Stimulated activated CD4-positive, alpha-beta T cell treated with anti-CD3 and anti-CD28 coated beads, Interleukin-4, amount 100 ng/mL, for 1 hour (primary cell): ENCODE measurements around the gene RNF130.

Experiments
- DNase-seq: peaks from one replicate; pipeline ENCODE4 v3.0.0-alpha.2; 2020

The RNF130 gene

DNA sequence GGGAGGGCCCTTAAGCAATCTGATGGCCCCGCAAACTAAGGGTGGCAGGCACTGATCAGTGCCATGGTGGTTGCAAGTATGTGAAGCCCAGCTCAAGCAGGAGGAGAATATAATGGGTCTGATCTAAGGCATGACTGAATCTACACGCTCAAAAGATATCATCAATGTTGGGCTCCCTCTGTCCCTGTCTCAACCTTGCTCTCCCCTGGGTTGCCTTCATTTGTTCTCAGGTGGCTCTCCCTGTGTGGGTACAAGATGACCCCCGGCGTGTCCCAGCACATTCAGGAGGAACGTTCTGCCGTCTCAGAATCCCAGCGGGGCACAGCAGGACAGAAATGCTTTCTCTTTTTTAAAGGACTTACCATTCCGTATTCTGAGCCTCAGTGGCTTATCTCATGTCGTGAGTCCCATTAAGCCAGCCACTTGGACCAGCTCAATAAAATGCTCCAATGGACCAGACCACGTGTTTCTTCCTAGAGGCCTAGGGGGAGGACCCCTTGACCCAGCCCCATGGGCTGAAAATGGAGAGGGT lies 12.0 kb upstream of the RNF130 start:
- no peak for DNase-seq

GRCh38 chr5:180082633-180083420 lies 11.3 kb upstream of the RNF130 start:
- no peak for DNase-seq

DNA sequence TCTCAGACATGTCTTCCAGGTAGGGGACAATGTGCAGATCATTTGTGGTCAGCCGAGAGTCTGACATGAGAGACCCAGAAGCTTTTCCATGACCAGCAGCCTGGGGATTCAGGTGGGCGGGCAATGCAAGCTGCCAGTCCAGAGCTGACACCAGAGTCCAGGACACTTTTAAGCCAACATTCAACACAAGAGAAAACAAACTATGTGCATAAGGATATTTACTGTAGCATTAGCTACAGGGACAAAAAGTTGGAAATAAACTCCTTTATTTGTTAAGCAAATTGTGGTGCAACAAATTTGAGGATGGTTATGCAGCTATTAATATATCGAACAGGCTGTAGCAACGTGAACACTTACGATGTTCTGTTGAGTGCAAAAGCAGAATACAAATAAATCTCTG lies 9.9 kb upstream of the RNF130 start:
- no peak for DNase-seq

DNA sequence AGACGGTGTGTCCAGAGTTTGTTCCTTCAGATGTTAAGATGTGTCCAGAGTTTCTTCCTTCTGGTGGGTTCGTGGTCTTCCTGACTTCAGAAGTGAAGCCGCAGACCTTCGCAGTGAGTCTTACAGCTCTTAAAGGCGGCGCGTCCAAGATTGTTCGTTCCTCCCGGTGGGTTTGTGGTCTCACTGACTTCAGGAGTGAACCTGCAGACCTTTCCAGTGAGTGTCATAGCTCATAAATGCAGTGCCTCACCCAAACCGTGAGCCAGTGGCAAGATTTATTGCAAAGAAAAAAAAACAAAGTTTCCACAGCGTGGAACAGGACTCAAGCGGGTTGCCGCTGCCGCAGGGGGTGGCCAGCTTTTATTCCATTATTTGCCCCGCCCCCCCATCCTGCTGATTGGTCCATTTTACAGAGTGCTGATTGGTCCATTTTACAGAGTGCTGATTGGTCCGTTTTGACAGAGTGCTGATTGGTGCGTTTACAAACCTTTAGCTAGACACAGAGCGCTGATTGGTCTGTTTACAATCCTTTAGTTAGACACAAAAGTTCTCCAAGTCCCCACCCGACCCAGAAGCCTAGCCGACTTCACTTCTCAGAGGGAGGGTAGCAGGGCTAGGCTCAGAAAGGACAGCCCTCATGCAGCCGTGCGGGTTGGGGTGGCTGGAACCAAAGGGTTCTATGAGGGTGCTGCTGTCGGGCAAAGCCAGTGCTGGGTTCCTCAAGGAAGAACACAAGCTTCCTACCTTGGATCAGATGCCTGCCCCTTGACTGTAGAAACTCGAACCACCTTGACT lies 9.1 kb upstream of the RNF130 start:
- peak; percentile 60 for DNase-seq

DNA sequence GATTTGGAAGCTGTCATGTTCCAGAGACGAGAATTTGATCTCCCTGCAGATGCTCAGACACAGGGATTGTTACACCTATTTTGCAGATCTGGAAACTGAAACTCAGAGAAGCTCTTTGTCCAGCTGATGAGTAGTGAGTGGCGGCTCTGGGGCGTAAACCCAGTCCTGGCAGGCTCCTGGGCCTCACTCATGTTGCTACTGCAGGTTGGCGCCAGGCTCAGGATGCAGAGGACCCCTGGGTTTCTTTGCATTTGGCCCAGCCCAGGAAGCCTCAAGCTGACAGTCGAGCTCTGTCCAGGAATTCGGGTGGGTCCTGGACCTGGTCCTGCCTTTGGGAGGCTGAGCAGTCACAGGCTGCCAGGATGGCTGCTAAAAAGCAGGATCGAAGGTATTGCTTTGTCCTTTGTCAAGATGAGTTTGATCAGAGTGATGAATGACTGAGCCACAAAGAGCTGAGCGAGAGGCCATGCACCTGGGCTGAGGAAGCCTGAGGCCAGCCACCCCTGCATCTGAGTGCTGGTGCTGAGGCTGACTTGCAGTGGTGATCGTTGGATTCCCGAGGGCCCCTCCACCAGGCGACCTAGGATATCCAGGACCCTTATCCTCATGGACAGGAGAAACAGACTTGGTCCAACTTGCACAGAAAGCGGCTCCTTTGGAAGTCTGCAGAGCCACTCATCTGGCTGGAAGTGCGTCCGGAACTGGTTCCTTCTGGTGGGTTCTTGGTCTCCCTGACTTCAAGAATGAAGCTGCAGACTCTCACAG lies 8.3 kb upstream of the RNF130 start:
- no peak for DNase-seq

- DNase-seq: no peak
These were observed 6.8 kb upstream of the RNF130 start for GRCh38 chr5:180078348-180078747.

DNA sequence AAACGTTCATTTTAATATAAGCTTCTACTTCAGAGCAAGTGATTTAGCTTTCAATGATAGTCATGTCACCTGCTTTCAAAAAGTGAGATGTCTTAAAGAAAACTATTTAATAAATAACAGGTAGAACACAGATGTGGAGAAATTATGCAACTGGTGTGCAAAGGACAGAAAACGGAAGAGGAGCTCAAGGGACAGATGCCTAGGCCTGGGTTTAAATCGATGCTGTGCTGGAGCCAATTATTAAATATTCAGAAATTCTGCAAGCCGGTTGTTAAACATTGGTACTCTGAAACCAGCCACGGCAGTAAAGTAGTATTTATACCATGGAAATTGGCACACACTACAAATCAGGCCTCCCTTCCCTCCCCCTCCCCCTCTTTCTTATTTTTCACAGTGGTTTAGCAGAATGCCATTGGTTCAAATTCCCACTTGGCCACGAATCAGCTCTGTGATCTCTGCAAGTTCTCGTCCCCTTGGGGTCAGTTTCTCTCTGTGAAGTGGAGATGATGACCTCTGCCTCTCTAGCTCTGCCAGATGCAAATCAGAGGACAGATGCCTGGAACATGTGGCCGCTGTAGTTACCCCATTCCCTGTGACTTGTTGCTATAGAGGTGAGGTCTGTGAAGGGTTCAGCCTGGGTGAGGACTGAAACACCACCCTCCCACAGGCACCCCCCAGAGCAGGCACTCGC lies 6.2 kb upstream of the RNF130 start:
- DNase-seq: no peak

DNA sequence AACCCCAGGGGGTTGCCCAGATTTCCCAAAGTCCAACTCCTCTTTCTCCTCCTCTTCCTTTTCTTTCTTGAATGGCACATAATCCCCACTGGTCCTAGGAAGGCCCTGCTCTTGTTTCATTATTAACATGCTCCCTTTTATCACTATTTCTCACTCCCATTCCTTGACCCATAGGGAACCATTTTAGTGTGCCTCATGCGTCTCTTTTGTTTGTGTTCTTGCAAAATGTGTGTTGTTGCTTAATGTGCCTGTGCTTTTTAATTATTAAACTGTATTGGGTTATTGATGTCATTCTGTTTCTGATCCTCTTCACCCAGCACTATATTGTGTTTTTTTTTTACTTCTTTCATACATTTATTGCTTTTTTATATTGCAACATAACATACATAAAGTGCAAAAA lies 4.1 kb upstream of the RNF130 start:
- DNase-seq: no peak

DNA sequence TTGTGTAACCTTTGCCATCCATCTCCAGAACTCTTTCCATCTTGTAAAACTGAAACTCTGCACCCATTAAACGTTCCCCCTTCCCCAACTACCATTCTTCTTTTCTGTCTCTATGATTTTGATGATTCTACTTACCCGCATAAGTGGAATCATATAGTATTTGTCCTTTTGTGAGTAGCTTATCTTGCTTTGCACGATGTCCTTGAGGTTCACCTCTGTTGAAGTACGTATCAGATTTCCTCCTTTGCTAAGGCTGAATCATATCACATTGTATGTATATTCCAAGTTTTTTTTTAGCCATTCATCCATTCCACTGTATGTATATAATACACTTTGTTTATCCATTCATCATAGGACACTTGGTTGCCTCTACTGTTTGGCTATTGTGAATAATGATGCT lies 2.9 kb upstream of the RNF130 start:
- DNase-seq: no peak

DNA sequence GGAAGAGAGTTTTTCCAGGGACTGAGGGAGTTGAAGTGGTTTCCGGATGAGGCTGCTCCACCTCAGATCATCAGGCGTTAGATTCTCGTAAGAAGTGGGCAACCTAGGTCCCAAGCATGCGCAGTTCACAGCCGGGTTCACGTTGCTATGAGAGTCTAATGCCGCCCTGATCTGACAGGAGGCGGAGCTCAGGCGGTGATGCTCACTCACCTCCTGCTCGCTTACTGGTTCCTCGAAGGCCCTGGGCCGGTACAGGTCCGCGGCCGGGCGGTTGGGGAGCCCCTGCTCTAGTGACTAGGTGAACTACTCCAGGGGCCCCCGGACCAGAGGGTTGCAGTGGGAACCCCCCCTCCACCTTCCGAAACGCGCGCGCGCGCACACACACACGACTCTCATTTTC lies 997 bp upstream of the RNF130 start:
- peak; percentile 17 for DNase-seq

DNA sequence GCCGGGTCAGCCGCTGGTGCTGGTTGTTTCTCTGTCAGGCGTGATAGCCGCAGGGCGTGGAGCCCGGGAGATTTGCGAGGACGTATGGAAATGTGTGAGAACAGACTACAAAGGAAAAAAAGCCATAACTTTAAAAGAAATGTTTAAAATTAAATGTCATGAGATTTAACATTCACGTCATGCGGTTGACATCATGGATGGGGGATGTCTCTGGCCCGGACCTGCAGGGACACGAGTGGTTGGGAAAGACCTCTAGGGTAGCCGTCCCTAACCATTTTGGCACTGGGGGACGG lies 643 bp upstream of the RNF130 start:
- no peak for DNase-seq

DNA sequence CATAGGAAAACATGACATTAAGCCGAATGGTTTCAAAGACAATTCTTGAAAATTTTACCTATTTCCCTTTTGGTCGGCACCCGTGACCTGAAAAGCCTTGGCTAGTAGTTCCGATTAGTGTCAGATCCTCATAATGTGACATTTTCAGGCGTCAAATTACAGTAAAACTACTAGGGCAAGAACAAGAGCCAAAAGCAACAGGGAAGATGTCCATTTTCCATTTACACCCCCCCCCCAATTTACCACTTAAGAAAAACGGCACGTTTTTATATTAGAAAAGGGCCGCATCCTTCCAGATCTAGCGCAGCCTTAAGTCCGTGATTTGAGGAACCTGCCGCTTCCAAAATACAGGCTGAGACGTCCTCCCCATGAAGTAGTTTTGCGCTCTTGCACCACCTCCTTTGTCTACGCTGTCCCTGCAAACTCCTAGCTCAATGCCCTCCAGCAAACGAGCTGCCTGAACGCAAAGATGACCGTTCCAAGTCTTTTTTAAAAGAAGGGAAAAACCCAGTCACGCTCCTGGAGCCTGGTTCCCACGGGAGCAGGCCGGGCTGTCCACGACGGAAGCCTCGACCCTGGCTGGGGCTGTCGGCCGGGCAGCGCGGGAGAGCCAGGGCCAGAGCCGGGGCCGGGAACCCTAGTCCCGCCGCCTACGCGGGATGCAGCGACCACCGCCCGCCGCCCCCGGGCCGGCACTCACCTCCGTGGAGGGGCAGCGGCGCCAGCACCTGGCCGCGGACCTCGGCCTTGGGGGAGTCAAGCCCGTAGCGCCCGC lies 616 bp downstream of the RNF130 start:
- DNase-seq: peak; percentile 5

DNA sequence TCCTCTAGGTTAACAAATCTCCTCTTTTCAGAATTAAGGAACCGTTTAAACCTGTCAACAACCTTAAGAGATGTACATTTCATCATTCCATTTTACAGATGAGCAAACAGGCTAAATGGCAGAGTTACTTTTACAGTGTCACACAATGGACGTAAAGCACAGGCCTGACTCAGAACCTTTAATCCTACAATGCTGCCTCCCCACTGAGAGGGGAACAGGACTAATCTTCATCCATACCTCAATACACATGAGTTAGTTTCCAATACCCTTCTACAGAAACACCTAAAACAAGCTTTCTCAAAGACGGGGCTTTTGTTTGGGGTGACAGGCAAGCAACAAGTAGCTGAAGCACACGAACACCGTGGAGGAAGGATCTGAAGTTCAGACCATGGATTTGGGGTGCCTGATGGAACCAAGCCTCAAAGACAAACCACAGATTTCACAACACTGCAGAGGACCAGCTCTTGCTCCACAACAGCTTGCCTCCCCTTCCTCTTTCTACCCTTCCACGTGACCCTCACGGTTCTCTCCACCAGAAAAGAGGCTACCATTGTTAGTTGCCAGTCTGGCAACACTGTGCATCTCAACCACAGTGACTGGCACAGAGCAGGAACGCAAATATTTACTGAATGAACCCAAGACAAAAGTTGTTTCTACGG lies 1.8 kb downstream of the RNF130 start:
- no peak for DNase-seq

DNA sequence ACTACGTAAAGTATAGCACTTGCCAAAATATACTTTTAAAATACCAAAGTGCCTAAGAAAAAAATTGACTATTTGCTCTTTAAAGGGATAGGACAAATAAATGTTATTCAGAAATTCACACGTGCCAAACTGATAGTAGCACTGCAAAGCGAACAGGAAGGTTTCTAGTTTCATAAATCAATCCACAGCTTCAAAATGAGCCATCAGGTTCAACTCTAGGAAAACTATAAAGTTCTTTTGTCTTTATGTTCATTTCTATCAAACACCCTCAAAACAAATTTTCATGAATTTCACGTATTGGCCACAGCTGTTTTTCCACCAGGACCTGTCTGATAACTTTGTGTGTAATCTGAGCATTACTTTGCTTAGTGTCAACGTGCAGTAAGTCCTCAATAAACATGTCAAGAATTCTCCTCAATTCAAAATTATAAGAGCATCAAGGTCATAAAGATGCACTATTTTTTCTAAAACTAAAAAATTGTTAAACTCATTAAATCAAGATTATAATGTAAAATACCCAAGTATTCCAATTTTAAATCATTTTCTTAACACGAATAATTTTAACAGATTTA lies 3.0 kb downstream of the RNF130 start:
- DNase-seq: no peak

- no peak for DNase-seq
These were observed 3.6 kb downstream of the RNF130 start for GRCh38 chr5:180067986-180068385.

DNA sequence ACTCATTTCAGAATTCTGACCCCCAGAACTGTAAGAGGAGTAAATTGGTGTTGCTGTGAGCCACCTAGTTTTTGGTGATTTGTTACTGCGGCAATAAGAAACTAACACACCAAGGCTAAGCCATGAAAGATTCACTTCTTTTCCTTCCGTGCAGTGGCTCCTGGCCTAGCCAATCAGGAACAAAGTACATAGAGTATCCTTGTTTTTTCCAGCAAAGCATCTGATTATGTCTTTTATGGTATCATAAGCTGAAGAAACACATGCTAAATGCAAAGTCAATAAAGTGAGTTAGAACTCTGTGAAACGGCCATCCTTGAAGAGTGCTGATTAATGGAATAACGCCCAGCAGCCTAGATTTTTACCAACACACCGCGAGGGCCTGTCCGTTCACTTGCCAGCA lies 11.4 kb downstream of the RNF130 start:
- no peak for DNase-seq

- no peak for DNase-seq
These were observed 12.2 kb downstream of the RNF130 start for GRCh38 chr5:180059326-180059725.

- no peak for DNase-seq
These were observed 15.4 kb downstream of the RNF130 start for GRCh38 chr5:180056153-180056552.

DNA sequence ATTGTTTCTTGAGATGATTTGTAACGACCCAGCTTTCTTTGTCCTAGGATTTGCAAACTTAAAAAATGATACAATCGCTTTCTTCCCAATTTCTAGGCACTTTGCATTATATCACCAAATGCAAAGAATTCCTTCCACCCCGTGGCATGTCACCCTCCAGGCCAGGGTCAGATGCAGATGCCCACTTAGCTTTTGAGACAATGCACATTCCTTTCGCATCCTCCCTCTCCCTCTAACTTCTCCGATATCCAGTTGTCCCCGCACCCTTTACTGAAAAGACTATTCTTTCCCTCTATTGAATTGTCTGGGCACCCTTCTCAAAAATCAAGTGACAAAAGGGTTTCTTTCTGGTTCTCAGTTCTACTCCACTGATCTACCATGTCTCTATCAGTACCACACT lies 17.3 kb downstream of the RNF130 start:
- no peak for DNase-seq

DNA sequence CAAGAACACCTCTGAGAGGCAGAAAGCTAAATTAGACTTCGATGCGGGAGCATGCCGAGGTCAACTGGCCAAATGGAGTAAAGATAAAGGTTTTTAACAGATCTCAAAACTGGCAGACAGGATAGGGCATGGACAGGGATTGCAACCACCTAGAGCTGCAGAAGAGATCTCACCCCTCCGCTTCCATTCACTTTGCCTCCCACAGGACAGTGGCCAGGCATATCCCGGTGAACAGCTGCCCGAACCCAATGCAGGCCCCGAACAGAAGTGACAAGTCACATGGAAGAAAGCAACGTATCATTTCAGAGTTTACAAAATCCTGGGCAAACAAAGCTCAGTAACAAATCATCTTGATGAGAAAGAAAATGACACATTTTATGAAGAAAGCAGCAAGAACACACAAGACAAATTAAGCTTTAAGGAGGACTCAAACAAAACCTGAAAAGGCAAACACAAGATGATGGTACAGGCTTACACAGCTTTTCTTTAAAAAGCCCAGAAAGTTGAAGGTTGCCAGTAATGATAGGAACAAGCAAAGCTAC lies 18.4 kb downstream of the RNF130 start:
- no peak for DNase-seq

- no peak for DNase-seq
These were observed 19.2 kb downstream of the RNF130 start for GRCh38 chr5:180052211-180052818.
